ENCODE data around the gene QSOX1.

GRCh38 chr1:180167721-180168467 is 13.2 kb downstream of the QSOX1 start:
- no peak for TF ChIP-seq POLR2AphosphoS5 (IDR thresholded peaks at IDR 0.05; ENCODE audit: borderline replicate concordance, low read depth, low read length)
- no peak for TF ChIP-seq EZH2 (IDR thresholded peaks at IDR 0.05)
- TF ChIP-seq FOXP2 (optimal IDR thresholded peaks at IDR 0.05; ENCODE audit: control extremely low read depth, extremely low read length, insufficient read depth), result no peak

All from SK-N-MC (cell line).